ENCODE results near the gene SFMBT2. TPM values are rescaled to one million over a fixed set of nuclear protein-coding genes. Genes with fewer than 3 reads are reported as not detected.

The SFMBT2 gene
- total and polyA plus RNA-seq, 10 donors: 4.4 to 47.7 (median 34.8) TPM

DNA sequence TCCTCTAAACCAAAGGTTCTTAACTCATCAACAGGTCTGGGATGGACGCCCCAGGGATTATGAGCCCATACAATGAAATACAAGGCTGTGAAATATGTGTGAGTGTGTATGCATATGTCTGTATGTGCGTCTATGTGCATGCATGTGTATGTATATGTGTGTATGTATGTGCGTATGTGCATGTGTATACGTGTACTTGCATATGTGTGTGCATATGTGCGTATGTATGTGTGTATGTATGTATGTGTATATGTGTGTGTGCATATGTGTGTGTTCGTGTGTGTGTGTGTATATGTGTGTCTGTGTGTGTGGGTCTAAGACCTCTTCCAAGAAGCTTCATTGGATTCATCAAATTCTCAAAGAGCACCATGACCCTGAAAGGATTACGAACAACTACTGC lies 112.3 kb downstream of the SFMBT2 start:
- Histone ChIP-seq H3K9me3 (no peaks in the 10 kb centered on the region), H3K4me1 (peaks cover 0 to 57% (median 35%) of the 10 kb centered on the region in 6 donors), H3K4me3 (no peak overlapping the region), H3K27me3 (replicated peaks in 1 of 7) (no peaks in the 10 kb centered on the region), H3K36me3 (no peaks in the 10 kb centered on the region), H3K27ac (no peak overlapping the region)
- intact Hi-C loops (cut with DNase I; ENCODE audit: low total_unique reads): no loop called here
- no peak for DNase-seq
- WGBS, 5 donors: 82 to 95% (median 88%) methylated on average over 7 of the region's 7 CpGs
- TF ChIP-seq POLR2AphosphoS5 (IDR thresholded peaks at IDR 0.05): no peak
- TF ChIP-seq POLR2A (IDR thresholded peaks at IDR 0.05): no peak
- TF ChIP-seq, protein P1, sequence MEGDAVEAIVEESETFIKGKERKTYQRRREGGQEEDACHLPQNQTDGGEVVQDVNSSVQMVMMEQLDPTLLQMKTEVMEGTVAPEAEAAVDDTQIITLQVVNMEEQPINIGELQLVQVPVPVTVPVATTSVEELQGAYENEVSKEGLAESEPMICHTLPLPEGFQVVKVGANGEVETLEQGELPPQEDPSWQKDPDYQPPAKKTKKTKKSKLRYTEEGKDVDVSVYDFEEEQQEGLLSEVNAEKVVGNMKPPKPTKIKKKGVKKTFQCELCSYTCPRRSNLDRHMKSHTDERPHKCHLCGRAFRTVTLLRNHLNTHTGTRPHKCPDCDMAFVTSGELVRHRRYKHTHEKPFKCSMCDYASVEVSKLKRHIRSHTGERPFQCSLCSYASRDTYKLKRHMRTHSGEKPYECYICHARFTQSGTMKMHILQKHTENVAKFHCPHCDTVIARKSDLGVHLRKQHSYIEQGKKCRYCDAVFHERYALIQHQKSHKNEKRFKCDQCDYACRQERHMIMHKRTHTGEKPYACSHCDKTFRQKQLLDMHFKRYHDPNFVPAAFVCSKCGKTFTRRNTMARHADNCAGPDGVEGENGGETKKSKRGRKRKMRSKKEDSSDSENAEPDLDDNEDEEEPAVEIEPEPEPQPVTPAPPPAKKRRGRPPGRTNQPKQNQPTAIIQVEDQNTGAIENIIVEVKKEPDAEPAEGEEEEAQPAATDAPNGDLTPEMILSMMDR (IDR thresholded peaks at IDR 0.05 in 8 of 11, conservative IDR thresholded peaks at IDR 0.05 in 3 of 11): no peak

DNA sequence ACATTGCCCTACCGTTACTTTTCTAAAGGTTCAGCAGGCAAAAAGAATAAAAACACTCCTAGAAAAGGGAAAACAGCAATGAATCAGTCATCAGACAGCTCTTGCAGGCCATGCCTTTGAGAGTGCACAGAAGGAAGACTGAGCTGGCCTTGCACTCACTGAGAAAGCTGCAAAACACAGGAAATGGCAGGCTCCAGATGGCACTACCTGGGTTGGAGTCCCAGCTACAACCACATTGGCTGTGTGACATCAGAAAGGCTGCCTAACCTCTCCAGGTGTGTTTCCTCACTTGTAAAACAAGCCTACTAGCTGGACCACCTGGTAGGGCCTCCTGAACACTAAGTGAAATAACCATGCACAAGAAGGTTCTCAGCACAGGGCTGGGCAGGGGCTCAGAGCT lies 113.7 kb downstream of the SFMBT2 start:
- Histone ChIP-seq H3K27me3 (replicated peaks in 1 of 7) (no peaks in the 10 kb centered on the region), H3K27ac (no peak overlapping the region), H3K9me3 (no peaks in the 10 kb centered on the region), H3K4me1 (peaks cover 0 to 49% (median 36%) of the 10 kb centered on the region in 6 donors), H3K4me3 (no peak overlapping the region), H3K36me3 (no peaks in the 10 kb centered on the region)
- no peak for DNase-seq
- WGBS, 5 donors: 80 to 94% (median 86%) methylated on average over 1 of the region's 1 CpG
- intact Hi-C loops (cut with DNase I; ENCODE audit: low total_unique reads): no loop called here
- no peak for TF ChIP-seq POLR2A (IDR thresholded peaks at IDR 0.05)
- TF ChIP-seq POLR2AphosphoS5 (IDR thresholded peaks at IDR 0.05): no peak
- TF ChIP-seq, protein P1 (IDR thresholded peaks at IDR 0.05 in 8 of 11, conservative IDR thresholded peaks at IDR 0.05 in 3 of 11): no peak

DNA sequence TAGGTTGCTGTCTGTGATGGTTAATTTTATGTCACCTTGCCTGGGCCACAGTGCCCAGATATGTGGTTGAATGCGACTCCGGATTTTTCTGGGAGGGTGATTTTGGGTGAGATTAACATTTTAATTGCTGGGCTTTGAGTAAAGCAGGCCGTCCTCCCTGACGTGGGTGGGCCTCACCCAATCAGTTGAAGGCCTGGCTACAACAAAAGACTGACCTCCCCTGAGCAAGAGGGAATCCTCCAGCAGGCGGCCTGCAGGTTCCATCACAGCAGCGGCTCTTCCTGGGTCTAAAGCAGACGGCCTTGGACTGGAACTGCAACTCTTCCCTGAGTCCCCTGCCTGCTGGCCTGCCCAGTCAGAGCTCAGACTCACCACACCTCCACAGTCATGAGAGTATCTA lies 114.2 kb downstream of the SFMBT2 start:
- intact Hi-C loops (cut with DNase I; ENCODE audit: low total_unique reads): no loop called here
- WGBS, 5 donors: 91 to 96% (median 93%) methylated on average over 7 of the region's 7 CpGs
- TF ChIP-seq POLR2AphosphoS5 (IDR thresholded peaks at IDR 0.05): no peak
- TF ChIP-seq, protein P1 (IDR thresholded peaks at IDR 0.05 in 8 of 11, conservative IDR thresholded peaks at IDR 0.05 in 3 of 11): no peak
- no peak for TF ChIP-seq POLR2A (IDR thresholded peaks at IDR 0.05)
- H3K27me3 ChIP-seq (replicated peaks in 1 of 7): no peaks in the 10 kb centered on the region
- no peak for DNase-seq
- peaks cover 0 to 49% (median 31%) of the 10 kb centered on the region in 6 donors for H3K4me1 ChIP-seq
- no peak overlapping the region for H3K27ac ChIP-seq
- peaks cover 0 to under 1% (median 0%) of the 10 kb centered on the region in 6 donors for H3K36me3 ChIP-seq
- H3K9me3 ChIP-seq: no peaks in the 10 kb centered on the region
- H3K4me3 ChIP-seq: no peak overlapping the region

DNA sequence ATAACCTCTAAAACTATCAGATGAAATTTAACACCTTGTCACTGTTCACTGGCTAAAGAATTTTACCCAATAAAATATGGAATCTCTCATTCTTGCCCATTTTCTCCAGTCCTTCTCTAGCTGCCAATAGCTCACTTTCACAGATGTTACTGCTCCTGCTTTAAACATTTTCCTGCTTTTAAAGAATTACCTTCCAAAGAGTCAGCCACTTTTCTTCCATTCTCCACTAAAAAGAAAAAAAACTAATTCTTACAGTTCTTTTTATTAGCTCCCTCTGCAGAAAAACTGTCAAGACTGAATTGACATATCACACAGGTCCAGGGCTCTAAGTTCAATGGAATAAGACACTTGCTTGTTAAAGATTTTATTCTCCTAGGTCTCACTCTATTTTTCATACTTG lies 114.8 kb downstream of the SFMBT2 start:
- peaks cover 0 to 49% (median 27%) of the 10 kb centered on the region in 6 donors for H3K4me1 ChIP-seq
- no peaks in the 10 kb centered on the region for H3K27me3 ChIP-seq (replicated peaks in 1 of 7)
- TF ChIP-seq, protein P1 (IDR thresholded peaks at IDR 0.05 in 8 of 11, conservative IDR thresholded peaks at IDR 0.05 in 3 of 11): no peak
- TF ChIP-seq POLR2AphosphoS5 (IDR thresholded peaks at IDR 0.05) (no peak), POLR2A (IDR thresholded peaks at IDR 0.05) (no peak)
- H3K27ac ChIP-seq: no peak overlapping the region
- peaks cover 0 to 6% (median 0%) of the 10 kb centered on the region in 6 donors for H3K36me3 ChIP-seq
- intact Hi-C loops (cut with DNase I; ENCODE audit: low total_unique reads): no loop called here
- no peak for DNase-seq
- H3K4me3 ChIP-seq: no peak overlapping the region
- no peaks in the 10 kb centered on the region for H3K9me3 ChIP-seq

All from spleen (tissue), 11 donors.